SK-N-SH (cell line): ENCODE data around the gene SPEM3. TPM values are rescaled to one million over a fixed set of nuclear protein-coding genes. Genes with fewer than 3 reads are reported as not detected.

Experiments
- CTCF ChIA-PET: fragments of 300-600, 350-600 bp; formaldehyde crosslinking; extraction: SDS; loops from one replicate; lab custom pipeline; 2021; lab: Yijun Ruan, JAX
- POLR2A ChIA-PET: fragments of 350-600 bp; sonication (Branson Sonifier 250); formaldehyde crosslinking; extraction: SDS; loops from one replicate; lab custom pipeline; 2020; ENCODE audit warnings: antibody characterized with exemption, inconsistent platforms; lab: Yijun Ruan, JAX
- DNase-seq: peaks from one replicate; pipeline ENCODE4 v3.0.0; 2012
- H2AFZ ChIP-seq: fragments of 200-600 bp; sonication (generic); 2 replicates; pipeline ENCODE4 v1.8.1; 2016; ENCODE audit warnings: antibody characterized with exemption, mild to moderate bottlenecking, low read depth
- H3F3A ChIP-seq: fragments of 200-600 bp; sonication (generic); replicated peaks from 2 replicates; pipeline ENCODE3; 2016; ENCODE audit warnings: antibody characterized with exemption, mild to moderate bottlenecking; ENCODE audit not compliant: insufficient read depth
- H3K27ac ChIP-seq, 2 experiments: fragments of 200-500 bp in 1 of 2; fragments of 200-600 bp in 1 of 2; sonication (Bioruptor generic) in 1 of 2; sonication (generic), shearing (Covaris generic) in 1 of 2; 2 replicates each; pipeline versions ENCODE4 v1.5.1 to v1.6.1; 2014 to 2016; ENCODE audit warnings: low read depth in 2 of 2, inconsistent platforms in 1 of 2, low read length in 1 of 2, mild to moderate bottlenecking in 1 of 2, mixed read lengths in 1 of 2
- H3K27me3 ChIP-seq: fragments of 200-600 bp; sonication (generic), shearing (Covaris generic); 2 replicates; pipeline ENCODE4 v1.6.1; 2016; ENCODE audit warnings: mixed run types; ENCODE audit not compliant: insufficient read depth
- H3K36me3 ChIP-seq, 2 experiments: fragments of 200-500 bp in 1 of 2; fragments of 200-600 bp in 1 of 2; sonication (Bioruptor generic) in 1 of 2; sonication (generic) in 1 of 2; replicated peaks in 1 of 2; 2 replicates each; pipeline versions ENCODE3 to v1.5.1; 2014 to 2016; ENCODE audit warnings: low read length in 1 of 2, mild to moderate bottlenecking in 1 of 2; ENCODE audit not compliant: insufficient read depth in 2 of 2, control insufficient read depth in 1 of 2
- H3K4me1 ChIP-seq, 2 experiments: fragments of 200-500 bp in 1 of 2; fragments of 200-600 bp in 1 of 2; sonication (Bioruptor generic) in 1 of 2; sonication (generic), shearing (Covaris generic) in 1 of 2; 2 replicates each; pipeline versions ENCODE4 v1.5.1 to v1.6.1; 2014 to 2016; ENCODE audit warnings: low read depth in 1 of 2, low read length in 1 of 2, mixed run types in 1 of 2; ENCODE audit not compliant: insufficient read depth in 2 of 2, control insufficient read depth in 1 of 2
- H3K4me2 ChIP-seq: fragments of 200-600 bp; sonication (generic), shearing (Covaris generic); 2 replicates; pipeline ENCODE4 v1.6.1; 2017; ENCODE audit warnings: mixed run types
- H3K4me3 ChIP-seq, 2 experiments: fragments of 200-500 bp in 1 of 2; fragments of 200-600 bp in 1 of 2; sonication (Bioruptor generic) in 1 of 2; sonication (generic), shearing (Covaris generic) in 1 of 2; 2 replicates each; pipeline versions ENCODE4 v1.5.1 to v1.8.1; 2014 to 2016; ENCODE audit warnings: low read depth in 2 of 2, inconsistent platforms in 1 of 2, low read length in 1 of 2, mild to moderate bottlenecking in 1 of 2, mixed read lengths in 1 of 2, moderate library complexity in 1 of 2
- H3K79me2 ChIP-seq: fragments of 200-600 bp; sonication (generic); 2 replicates; pipeline ENCODE4 v1.8.1; 2017; ENCODE audit warnings: mild to moderate bottlenecking; ENCODE audit not compliant: insufficient read depth
- H3K9ac ChIP-seq: fragments of 200-600 bp; sonication (generic); 2 replicates; pipeline ENCODE4 v1.6.1; 2017; ENCODE audit warnings: mixed run types
- H3K9me2 ChIP-seq: fragments of 200-600 bp; sonication (generic); 2 replicates; pipeline ENCODE4 v1.6.1; 2017; ENCODE audit warnings: mixed run types
- H3K9me3 ChIP-seq: fragments of 200-600 bp; sonication (generic); 2 replicates; pipeline ENCODE4 v1.6.1; 2017; ENCODE audit warnings: mixed run types, mild to moderate bottlenecking, moderate library complexity
- H4K20me1 ChIP-seq: fragments of 200-600 bp; sonication (generic); 2 replicates; pipeline ENCODE4 v1.6.1; 2017; ENCODE audit warnings: mild to moderate bottlenecking, mixed run types; ENCODE audit not compliant: insufficient read depth
- CHD2 ChIP-seq: fragments of 150-350 bp; IDR thresholded peaks from 2 replicates; pipeline ENCODE4 v1.6.1; 2018; ENCODE audit warnings: low read length; ENCODE audit not compliant: partially characterized antibody
- EP300 ChIP-seq, 2 experiments: IDR thresholded peaks; 2 replicates each; pipeline versions ENCODE4 v1.4.0 to v1.6.1; 2012; ENCODE audit warnings: borderline replicate concordance in 1 of 2, low read depth in 1 of 2, low read length in 1 of 2
- FOSL2 ChIP-seq: IDR thresholded peaks from 2 replicates; pipeline ENCODE4 v1.4.0; 2012; ENCODE audit warnings: low read depth, mild to moderate bottlenecking, moderate library complexity, borderline replicate concordance
- FOXJ3 ChIP-seq: sonication (generic); formaldehyde crosslinking; IDR thresholded peaks from 2 replicates; pipeline ENCODE4 v1.5.1; 2020; ENCODE audit warnings: mild to moderate bottlenecking, missing genetic modification reagents
- FOXM1 ChIP-seq: IDR thresholded peaks from 2 replicates; pipeline ENCODE4 v1.4.0; 2012; ENCODE audit warnings: low read depth, mild to moderate bottlenecking
- MEF2A ChIP-seq: IDR thresholded peaks from 2 replicates; pipeline ENCODE4 v1.4.0; 2012; ENCODE audit warnings: low read depth, borderline replicate concordance
- NFIC ChIP-seq: IDR thresholded peaks from 2 replicates; pipeline ENCODE4 v1.4.0; 2012; ENCODE audit warnings: borderline replicate concordance
- NRF1 ChIP-seq: IDR thresholded peaks from 2 replicates; pipeline ENCODE4 v1.6.1; 2012; ENCODE audit warnings: low read depth, mild to moderate bottlenecking, low read length
- PBX3 ChIP-seq: IDR thresholded peaks from 2 replicates; pipeline ENCODE4; 2012
- RCOR1 ChIP-seq: fragments of 150-350 bp; IDR thresholded peaks from 2 replicates; pipeline ENCODE4 v1.6.1; 2017; ENCODE audit warnings: antibody characterized with exemption, low read length
- SIN3A ChIP-seq: IDR thresholded peaks from 2 replicates; pipeline ENCODE4 v1.6.1; 2012; ENCODE audit warnings: low read depth, mild to moderate bottlenecking, low read length, moderate library complexity, borderline replicate concordance
- TAF1 ChIP-seq: IDR thresholded peaks from 2 replicates; pipeline ENCODE4 v1.6.1; 2012; ENCODE audit warnings: low read depth, mild to moderate bottlenecking, low read length, moderate library complexity, borderline replicate concordance
- USF1 ChIP-seq: IDR thresholded peaks from 2 replicates; pipeline ENCODE4 v1.4.0; 2012; ENCODE audit warnings: low read depth, borderline replicate concordance
- ZBTB33 ChIP-seq: IDR thresholded peaks from 2 replicates; pipeline ENCODE4 v1.4.0; 2012; ENCODE audit warnings: low read depth, borderline replicate concordance
- WGBS: methylation state at CpG from one replicate; pipeline ENCODE4 v1.1.6; 2017; ENCODE audit warnings: low lambda C conversion rate; 5-methylcytosine and 5-hydroxymethylcytosine counted together
- polyA plus RNA-seq, 3 experiments: library from polyadenylated mRNA; depleted of rRNA; stranded (reverse); fragments of >200 nt; gene quantifications; 2 replicates each; pipeline ENCODE4 v1.2.3, GENCODE V29; 2012
- TF ChIP-seq, protein P1 (sequence below): IDR thresholded peaks from 2 replicates; pipeline ENCODE4 v1.6.1; 2012; ENCODE audit warnings: mild to moderate bottlenecking, low read depth, low read length, moderate library complexity
- TF ChIP-seq, protein P2 (sequence below): IDR thresholded peaks from 2 replicates; pipeline ENCODE4 v1.4.0; 2012; ENCODE audit warnings: low read depth
- TF ChIP-seq, protein P3 (sequence below): fragments of 150-350 bp; IDR thresholded peaks from 2 replicates; pipeline ENCODE4 v1.6.1; 2016; ENCODE audit warnings: mild to moderate bottlenecking, low read depth, low read length

SPEM3 gene
- polyA plus RNA-seq, 1 of the 3 experiments (the other 2 are of a cell fraction), result not detected

DNA sequence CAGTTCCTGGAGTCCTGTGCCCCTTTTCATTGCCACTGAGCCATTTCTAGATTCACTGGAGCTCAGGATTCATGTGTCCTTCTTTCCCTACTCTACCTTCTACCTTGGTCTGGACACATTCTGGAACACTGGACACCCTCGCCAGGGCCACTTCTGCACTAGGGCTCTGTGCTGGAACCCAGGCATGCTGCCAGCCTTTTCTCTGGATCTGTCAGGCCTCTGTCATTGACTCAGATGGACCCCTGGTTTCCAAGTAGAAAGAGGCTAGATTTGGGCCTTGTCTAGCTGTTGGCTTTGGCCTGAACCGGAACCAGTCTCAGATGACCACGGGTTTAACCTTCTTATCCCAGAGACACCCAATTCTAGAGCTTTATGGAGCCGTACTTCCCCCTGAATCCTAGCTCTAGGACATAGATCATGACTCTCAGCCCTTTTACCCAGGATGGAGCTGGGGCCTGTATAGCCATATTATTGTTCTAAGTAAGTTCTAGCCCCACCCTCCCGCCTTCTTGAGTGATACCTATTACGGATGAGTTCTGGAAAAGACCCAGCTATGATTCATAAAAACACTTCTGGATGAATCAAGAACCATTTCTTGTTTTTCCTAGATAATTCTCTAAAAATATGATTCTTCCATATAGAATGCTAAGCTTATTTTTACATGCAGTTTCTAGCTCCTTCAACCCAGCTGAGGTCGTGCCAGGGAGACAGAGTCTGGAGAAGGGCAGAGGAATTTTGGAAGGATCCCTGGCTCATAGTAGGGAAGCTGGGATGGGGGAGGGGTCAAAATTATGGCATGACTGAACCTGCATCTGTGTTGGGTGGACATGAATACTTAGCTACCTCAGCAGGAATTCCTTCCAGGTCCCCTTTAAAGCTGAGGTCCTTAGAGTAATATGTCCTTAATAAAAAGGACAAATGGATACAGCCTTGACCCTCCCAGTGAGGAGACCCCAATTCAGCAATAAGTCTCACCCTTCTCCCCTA lies 15.1 kb downstream of the SPEM3 start (continued):
- no peak for TF ChIP-seq ZBTB33
- TF ChIP-seq NFIC, result no peak
- TF ChIP-seq CHD2, result no peak
- TF ChIP-seq NRF1, result no peak
- TF ChIP-seq, protein P1, sequence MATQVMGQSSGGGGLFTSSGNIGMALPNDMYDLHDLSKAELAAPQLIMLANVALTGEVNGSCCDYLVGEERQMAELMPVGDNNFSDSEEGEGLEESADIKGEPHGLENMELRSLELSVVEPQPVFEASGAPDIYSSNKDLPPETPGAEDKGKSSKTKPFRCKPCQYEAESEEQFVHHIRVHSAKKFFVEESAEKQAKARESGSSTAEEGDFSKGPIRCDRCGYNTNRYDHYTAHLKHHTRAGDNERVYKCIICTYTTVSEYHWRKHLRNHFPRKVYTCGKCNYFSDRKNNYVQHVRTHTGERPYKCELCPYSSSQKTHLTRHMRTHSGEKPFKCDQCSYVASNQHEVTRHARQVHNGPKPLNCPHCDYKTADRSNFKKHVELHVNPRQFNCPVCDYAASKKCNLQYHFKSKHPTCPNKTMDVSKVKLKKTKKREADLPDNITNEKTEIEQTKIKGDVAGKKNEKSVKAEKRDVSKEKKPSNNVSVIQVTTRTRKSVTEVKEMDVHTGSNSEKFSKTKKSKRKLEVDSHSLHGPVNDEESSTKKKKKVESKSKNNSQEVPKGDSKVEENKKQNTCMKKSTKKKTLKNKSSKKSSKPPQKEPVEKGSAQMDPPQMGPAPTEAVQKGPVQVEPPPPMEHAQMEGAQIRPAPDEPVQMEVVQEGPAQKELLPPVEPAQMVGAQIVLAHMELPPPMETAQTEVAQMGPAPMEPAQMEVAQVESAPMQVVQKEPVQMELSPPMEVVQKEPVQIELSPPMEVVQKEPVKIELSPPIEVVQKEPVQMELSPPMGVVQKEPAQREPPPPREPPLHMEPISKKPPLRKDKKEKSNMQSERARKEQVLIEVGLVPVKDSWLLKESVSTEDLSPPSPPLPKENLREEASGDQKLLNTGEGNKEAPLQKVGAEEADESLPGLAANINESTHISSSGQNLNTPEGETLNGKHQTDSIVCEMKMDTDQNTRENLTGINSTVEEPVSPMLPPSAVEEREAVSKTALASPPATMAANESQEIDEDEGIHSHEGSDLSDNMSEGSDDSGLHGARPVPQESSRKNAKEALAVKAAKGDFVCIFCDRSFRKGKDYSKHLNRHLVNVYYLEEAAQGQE, result no peak

DNA sequence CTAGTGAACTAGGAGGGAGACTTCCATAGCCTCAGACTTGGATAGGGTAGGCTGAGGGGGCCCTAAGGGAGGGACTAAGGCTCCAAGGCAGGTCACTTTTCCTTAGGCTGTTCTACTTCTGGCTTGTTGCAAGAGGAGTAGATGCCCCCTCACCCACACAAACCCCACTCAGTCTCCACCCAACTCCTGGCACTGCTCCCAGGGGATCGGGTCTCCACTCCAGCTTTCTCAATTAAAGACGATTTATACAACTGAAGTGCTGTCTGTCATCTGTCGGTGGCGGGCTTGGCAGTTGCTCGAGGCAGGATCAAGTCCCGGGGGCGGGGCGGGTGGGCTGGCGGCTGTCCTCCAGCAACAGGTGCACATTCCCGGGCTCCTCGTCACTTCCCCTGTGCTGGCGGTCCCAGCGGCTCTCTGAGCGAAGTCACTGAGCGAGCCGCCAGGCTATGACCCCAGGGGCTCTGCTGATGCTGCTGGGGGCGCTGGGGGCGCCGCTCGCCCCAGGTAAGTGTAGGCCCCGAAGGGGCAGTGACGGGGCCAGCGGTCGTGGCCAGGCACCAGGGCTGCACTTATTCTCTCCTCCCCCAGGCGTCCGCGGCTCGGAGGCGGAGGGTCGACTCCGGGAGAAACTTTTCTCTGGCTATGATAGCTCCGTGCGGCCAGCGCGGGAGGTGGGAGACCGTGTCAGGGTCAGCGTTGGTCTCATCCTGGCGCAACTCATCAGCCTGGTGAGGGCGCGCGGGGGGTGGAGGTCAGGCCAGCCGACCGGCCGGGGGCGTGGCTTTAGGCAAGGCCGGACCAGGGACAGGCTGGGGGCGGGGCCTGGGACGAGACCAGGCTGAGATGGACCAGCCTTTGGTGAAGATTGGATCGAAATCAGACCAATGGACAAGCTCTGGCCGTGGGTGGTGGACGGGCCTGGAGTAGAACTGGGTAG lies 16.3 kb downstream of the SPEM3 start, which contains the start of gene CHRNB1:
CHRNB1 (plus strand) TSS at position 380 of the 937 bp plus-strand sequence; CDS start at position 447, 67 bp downstream.
- H4K20me1 ChIP-seq, result no peaks in the 10 kb centered on the region
- H3K9ac ChIP-seq, result no peak within 1 kb of the TSS
- H3K27ac ChIP-seq, result peak within 1 kb of the TSS in 1 of 2 experiments; percentile 39; a peak in 1 of 4 replicates
- TF ChIP-seq, protein P2, sequence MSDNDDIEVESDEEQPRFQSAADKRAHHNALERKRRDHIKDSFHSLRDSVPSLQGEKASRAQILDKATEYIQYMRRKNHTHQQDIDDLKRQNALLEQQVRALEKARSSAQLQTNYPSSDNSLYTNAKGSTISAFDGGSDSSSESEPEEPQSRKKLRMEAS, result no peak
- TF ChIP-seq FOXM1 (no peak), MEF2A (no peak), PBX3 (no peak), SIN3A (no peak), CHD2 (no peak), RCOR1 (no peak), EP300 (IDR thresholded peaks at IDR 0.05; ENCODE audit: borderline replicate concordance in 1 of 2, low read depth in 1 of 2, low read length in 1 of 2) (no peak), FOXJ3 (CRISPR knock-in tag) (no peak), USF1 (no peak), FOSL2 (no peak), TAF1 (no peak)
- TF ChIP-seq, protein P3, sequence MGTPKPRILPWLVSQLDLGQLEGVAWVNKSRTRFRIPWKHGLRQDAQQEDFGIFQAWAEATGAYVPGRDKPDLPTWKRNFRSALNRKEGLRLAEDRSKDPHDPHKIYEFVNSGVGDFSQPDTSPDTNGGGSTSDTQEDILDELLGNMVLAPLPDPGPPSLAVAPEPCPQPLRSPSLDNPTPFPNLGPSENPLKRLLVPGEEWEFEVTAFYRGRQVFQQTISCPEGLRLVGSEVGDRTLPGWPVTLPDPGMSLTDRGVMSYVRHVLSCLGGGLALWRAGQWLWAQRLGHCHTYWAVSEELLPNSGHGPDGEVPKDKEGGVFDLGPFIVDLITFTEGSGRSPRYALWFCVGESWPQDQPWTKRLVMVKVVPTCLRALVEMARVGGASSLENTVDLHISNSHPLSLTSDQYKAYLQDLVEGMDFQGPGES, result no peak

More for the DNA sequence above, 16.3 kb downstream of the SPEM3 start, which contains the start of gene CHRNB1:
- POLR2A ChIA-PET, result interaction anchor here (0.6 to 1.4 kb wide), 4 partner anchors 10 to 175 kb away, joined by 3 to 6 read pairs (median 4); partner anchors contain the start of gene POLR2A
- DNase-seq, result peak; percentile 94
- Histone ChIP-seq H3K36me3 (no peaks in the 10 kb centered on the region), H3K4me1 (peaks cover 7 to 17% of the 10 kb centered on the region in 2 experiments; a peak in 2 of 4 replicates), H3K27me3 (no peaks in the 10 kb centered on the region), H2AFZ (no peak within 1 kb of the TSS), H3K79me2 (no peaks in the 10 kb centered on the region), H3K9me3 (no peaks in the 10 kb centered on the region), H3F3A (peaks cover 18% of the 10 kb centered on the region), H3K9me2 (no peaks in the 10 kb centered on the region), H3K4me3 (peak within 1 kb of the TSS in 1 of 2 experiments; percentile 17; a peak in 1 of 4 replicates), H3K4me2 (no peak within 1 kb of the TSS; the same call in 1 of the 2 replicates)
- WGBS, result 40% methylated on average over 29 of the region's 51 CpGs
- CTCF ChIA-PET, result interaction anchor here (0.9 to 2.7 kb wide), 10 partner anchors 8 to 116 kb away, joined by 3 to 14 read pairs (median 3); partner anchors contain the start of gene SPEM2
